NCI-H1092 (cell line): ENCODE data around the gene ZNF679.
"Not testable (repeated sequence)": the region's sequence is repeated elsewhere in the genome, so short reads cannot be mapped to it uniquely, and the experiment has no call there.

Experiments used
- DNase-seq: peaks from one replicate; lab custom pipeline; 2025; lab: John Stamatoyannopoulos, UW

The ZNF679 gene

GRCh38 chr7:64228174-64228573, at the start of gene ZNF679:
Gene ZNF679, plus strand, starts transcription at chr7:64228474. Its CDS starts 20,644 bp downstream, at chr7:64249118.
- DNase-seq, result not testable (repeated sequence)

GRCh38 chr7:64180989-64181388, 47.3 kb upstream of the ZNF679 start:
- DNase-seq, result no peak

GRCh38 chr7:64181586-64181985, 46.7 kb upstream of the ZNF679 start:
- DNase-seq, result no peak

- no peak for DNase-seq
Observed at GRCh38 chr7:64182036-64182790, 46.1 kb upstream of the ZNF679 start.

GRCh38 chr7:64183126-64183742, 45.0 kb upstream of the ZNF679 start:
- DNase-seq, result peak; percentile 23

GRCh38 chr7:64183827-64184372, 44.4 kb upstream of the ZNF679 start:
- no peak for DNase-seq

- no peak for DNase-seq
Observed at GRCh38 chr7:64184376-64184775, 43.9 kb upstream of the ZNF679 start.

- DNase-seq, result no peak
Observed at GRCh38 chr7:64187408-64187807, 40.9 kb upstream of the ZNF679 start.

GRCh38 chr7:64192148-64192704, 36.0 kb upstream of the ZNF679 start:
- DNase-seq, result no peak

GRCh38 chr7:64192775-64193174, 35.5 kb upstream of the ZNF679 start:
- DNase-seq, result no peak

GRCh38 chr7:64206903-64207302, 21.4 kb upstream of the ZNF679 start, which contains the start of gene ZNF735:
Gene ZNF735, plus strand, starts transcription at chr7:64207203. Its CDS starts 0 bp downstream, at chr7:64207203.
- DNase-seq, result no peak

- not testable (repeated sequence) for DNase-seq
Observed at GRCh38 chr7:64219710-64220298, 8.5 kb upstream of the ZNF679 start.

- no peak for DNase-seq
Observed at GRCh38 chr7:64223366-64223765, 4.9 kb upstream of the ZNF679 start.

- no peak for DNase-seq
Observed at GRCh38 chr7:64266341-64266919, 38.2 kb downstream of the ZNF679 start.

GRCh38 chr7:64277630-64278029, 49.4 kb downstream of the ZNF679 start:
- DNase-seq, result no peak

GRCh38 chr7:64294701-64295420, 66.6 kb downstream of the ZNF679 start:
- DNase-seq, result no peak

GRCh38 chr7:64297418-64297817, 69.1 kb downstream of the ZNF679 start:
- DNase-seq, result not testable (repeated sequence)

- DNase-seq, result no peak
Observed at GRCh38 chr7:64300641-64301405, 72.5 kb downstream of the ZNF679 start.

GRCh38 chr7:64307254-64308015, 79.2 kb downstream of the ZNF679 start:
- DNase-seq, result peak; percentile 97

- DNase-seq, result no peak
Observed at GRCh38 chr7:64308016-64308270, 79.7 kb downstream of the ZNF679 start.
